ENCODE results near the gene HOXD3. TPM values are rescaled to one million over a fixed set of nuclear protein-coding genes. Genes with fewer than 3 reads are reported as not detected.

Gene HOXD3
- total and polyA plus RNA-seq, 4 donors: 0.07 to 2.5 (median 0.64) TPM

GRCh38 chr2:176164611-176165369 is 7.7 kb downstream of the HOXD3 start:
- no peak overlapping the region for H3K27ac ChIP-seq (ENCODE audit: low read depth in 1 of 2, low read length in 1 of 2)
- peaks cover 0 to 24% (median 0%) of the 10 kb centered on the region in 5 donors for H3K4me1 ChIP-seq (ENCODE audit: control insufficient read depth in 5 of 5, insufficient read depth in 5 of 5, low read length in 5 of 5)
- no peak for TF ChIP-seq CTCF (IDR thresholded peaks at IDR 0.05; ENCODE audit: control extremely low read depth, extremely low read depth)
- no peak overlapping the region for H3K9ac ChIP-seq (ENCODE audit: insufficient read depth in 1 of 2, low read length in 2 of 2)
- peak in 2 of 3 donors; percentile 14 to 44 for DNase-seq
- peaks cover 0 to 19% (median 0%) of the 10 kb centered on the region in 4 donors for H3K9me3 ChIP-seq (ENCODE audit: control insufficient read depth in 4 of 4, insufficient read depth in 3 of 4, low read length in 3 of 4)
- peaks cover 23 to 98% (median 90%) of the 10 kb centered on the region in 3 donors for H3K27me3 ChIP-seq (ENCODE audit: control insufficient read depth in 3 of 3, insufficient read depth in 3 of 3, low read length in 2 of 3)
- no peak for ATAC-seq (ENCODE audit: insufficient read depth, low FRiP score)
- H3K36me3 ChIP-seq (ENCODE audit: control insufficient read depth in 4 of 4, insufficient read depth in 4 of 4, low read length in 4 of 4): no peaks in the 10 kb centered on the region
- 4 to 11% methylated on average over 51 to 52 of the region's 52 CpGs for WGBS, 2 donors
- H3K4me3 ChIP-seq: no peak overlapping the region

GRCh38 chr2:176165370-176166050 is 8.4 kb downstream of the HOXD3 start:
- DNase-seq: peak in 1 of 3 donors; percentile 2
- Histone ChIP-seq H3K27ac (ENCODE audit: low read depth in 1 of 2, low read length in 1 of 2) (no peak overlapping the region), H3K4me3 (no peak overlapping the region), H3K9ac (ENCODE audit: insufficient read depth in 1 of 2, low read length in 2 of 2) (no peak overlapping the region), H3K9me3 (ENCODE audit: control insufficient read depth in 4 of 4, insufficient read depth in 3 of 4, low read length in 3 of 4) (peaks cover 0 to 15% (median 0%) of the 10 kb centered on the region in 4 donors), H3K27me3 (ENCODE audit: control insufficient read depth in 3 of 3, insufficient read depth in 3 of 3, low read length in 2 of 3) (peaks cover 21 to 98% (median 90%) of the 10 kb centered on the region in 3 donors), H3K36me3 (ENCODE audit: control insufficient read depth in 4 of 4, insufficient read depth in 4 of 4, low read length in 4 of 4) (no peaks in the 10 kb centered on the region), H3K4me1 (ENCODE audit: control insufficient read depth in 5 of 5, insufficient read depth in 5 of 5, low read length in 5 of 5) (peaks cover 0 to 17% (median 0%) of the 10 kb centered on the region in 5 donors)
- TF ChIP-seq CTCF (IDR thresholded peaks at IDR 0.05; ENCODE audit: control extremely low read depth, extremely low read depth): no peak
- WGBS, 2 donors: 4 to 22% methylated on average over 23 to 26 of the region's 26 CpGs
- ATAC-seq (ENCODE audit: insufficient read depth, low FRiP score): no peak

GRCh38 chr2:176166272-176166671 is 9.2 kb downstream of the HOXD3 start:
- H3K27me3 ChIP-seq (ENCODE audit: control insufficient read depth in 3 of 3, insufficient read depth in 3 of 3, low read length in 2 of 3): peaks cover 20 to 99% (median 91%) of the 10 kb centered on the region in 3 donors

More at GRCh38 chr2:176166272-176166671, 9.2 kb downstream of the HOXD3 start:
- DNase-seq (no peak), ATAC-seq (ENCODE audit: insufficient read depth, low FRiP score) (no peak)
- no peak overlapping the region for H3K9ac ChIP-seq (ENCODE audit: insufficient read depth in 1 of 2, low read length in 2 of 2)
- no peak overlapping the region for H3K4me3 ChIP-seq
- peaks cover 0 to 13% (median 0%) of the 10 kb centered on the region in 5 donors for H3K4me1 ChIP-seq (ENCODE audit: control insufficient read depth in 5 of 5, insufficient read depth in 5 of 5, low read length in 5 of 5)
- H3K36me3 ChIP-seq (ENCODE audit: control insufficient read depth in 4 of 4, insufficient read depth in 4 of 4, low read length in 4 of 4): no peaks in the 10 kb centered on the region
- peaks cover 0 to 14% (median 0%) of the 10 kb centered on the region in 4 donors for H3K9me3 ChIP-seq (ENCODE audit: control insufficient read depth in 4 of 4, insufficient read depth in 3 of 4, low read length in 3 of 4)
- TF ChIP-seq CTCF (IDR thresholded peaks at IDR 0.05; ENCODE audit: control extremely low read depth, extremely low read depth): no peak
- 19 to 45% methylated on average over 2 of the region's 2 CpGs for WGBS, 2 donors
- no peak overlapping the region for H3K27ac ChIP-seq (ENCODE audit: low read depth in 1 of 2, low read length in 1 of 2)

All from lung (tissue), 12 donors.